GM12874 (cell line): ENCODE results near the gene CXCL12.

ENCODE experiments used
- TF ChIP-seq, protein P1 (sequence below): IDR thresholded peaks from 2 replicates; pipeline ENCODE4 v1.5.1; 2011; ENCODE audit warnings: low read depth, mild to moderate bottlenecking, control low read depth, low read length, moderate library complexity; ENCODE audit not compliant: insufficient read depth

The CXCL12 gene

GRCh38 chr10:44385026-44385695 lies at the start of gene CXCL12:
Gene CXCL12 (minus strand): TSS chr10:44385097. CDS start chr10:44385005, 92 bp downstream.
- TF ChIP-seq, protein P1, sequence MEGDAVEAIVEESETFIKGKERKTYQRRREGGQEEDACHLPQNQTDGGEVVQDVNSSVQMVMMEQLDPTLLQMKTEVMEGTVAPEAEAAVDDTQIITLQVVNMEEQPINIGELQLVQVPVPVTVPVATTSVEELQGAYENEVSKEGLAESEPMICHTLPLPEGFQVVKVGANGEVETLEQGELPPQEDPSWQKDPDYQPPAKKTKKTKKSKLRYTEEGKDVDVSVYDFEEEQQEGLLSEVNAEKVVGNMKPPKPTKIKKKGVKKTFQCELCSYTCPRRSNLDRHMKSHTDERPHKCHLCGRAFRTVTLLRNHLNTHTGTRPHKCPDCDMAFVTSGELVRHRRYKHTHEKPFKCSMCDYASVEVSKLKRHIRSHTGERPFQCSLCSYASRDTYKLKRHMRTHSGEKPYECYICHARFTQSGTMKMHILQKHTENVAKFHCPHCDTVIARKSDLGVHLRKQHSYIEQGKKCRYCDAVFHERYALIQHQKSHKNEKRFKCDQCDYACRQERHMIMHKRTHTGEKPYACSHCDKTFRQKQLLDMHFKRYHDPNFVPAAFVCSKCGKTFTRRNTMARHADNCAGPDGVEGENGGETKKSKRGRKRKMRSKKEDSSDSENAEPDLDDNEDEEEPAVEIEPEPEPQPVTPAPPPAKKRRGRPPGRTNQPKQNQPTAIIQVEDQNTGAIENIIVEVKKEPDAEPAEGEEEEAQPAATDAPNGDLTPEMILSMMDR = no peak

DNA sequence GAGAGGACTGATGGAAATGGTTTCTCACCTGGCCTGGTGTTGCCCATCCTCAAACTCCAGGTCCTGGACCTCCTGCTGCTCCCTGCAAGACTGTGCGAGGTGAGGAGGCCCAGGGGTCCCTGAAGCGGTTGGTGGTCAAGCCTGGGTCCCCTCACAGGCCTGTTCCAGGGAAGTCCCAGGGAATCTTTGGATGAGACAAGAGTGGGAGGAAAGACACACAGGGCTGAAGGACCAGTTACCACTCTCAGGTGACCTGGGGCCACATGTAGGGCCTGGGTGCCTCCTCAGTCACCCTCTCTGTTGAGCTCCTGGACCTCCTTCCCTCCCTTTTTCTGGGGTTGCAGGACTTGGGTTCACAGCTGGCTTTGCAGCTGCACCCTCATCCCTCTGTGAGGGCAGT lies 42.6 kb upstream of the CXCL12 start:
- TF ChIP-seq, protein P1 = no peak

DNA sequence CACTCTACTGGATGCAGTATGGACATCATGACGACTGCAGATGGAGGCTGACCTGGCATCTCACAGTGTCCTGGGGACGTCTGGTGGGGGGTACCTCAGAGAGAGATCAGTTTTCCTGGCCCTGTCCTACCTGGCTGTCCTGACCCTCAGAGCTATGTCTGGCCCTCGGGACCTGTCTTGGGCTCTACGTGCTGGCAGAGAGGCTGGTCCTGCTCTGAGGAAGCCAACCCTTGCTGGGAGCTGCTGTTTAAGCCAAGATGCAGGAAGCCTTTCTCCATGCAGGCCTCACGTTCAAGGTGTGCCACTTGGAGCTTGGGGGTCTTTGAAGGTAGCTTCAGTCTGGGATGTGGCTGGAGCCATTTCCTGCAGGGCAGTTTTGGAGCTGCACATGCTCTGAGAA lies 42.1 kb upstream of the CXCL12 start:
- TF ChIP-seq, protein P1 = no peak

DNA sequence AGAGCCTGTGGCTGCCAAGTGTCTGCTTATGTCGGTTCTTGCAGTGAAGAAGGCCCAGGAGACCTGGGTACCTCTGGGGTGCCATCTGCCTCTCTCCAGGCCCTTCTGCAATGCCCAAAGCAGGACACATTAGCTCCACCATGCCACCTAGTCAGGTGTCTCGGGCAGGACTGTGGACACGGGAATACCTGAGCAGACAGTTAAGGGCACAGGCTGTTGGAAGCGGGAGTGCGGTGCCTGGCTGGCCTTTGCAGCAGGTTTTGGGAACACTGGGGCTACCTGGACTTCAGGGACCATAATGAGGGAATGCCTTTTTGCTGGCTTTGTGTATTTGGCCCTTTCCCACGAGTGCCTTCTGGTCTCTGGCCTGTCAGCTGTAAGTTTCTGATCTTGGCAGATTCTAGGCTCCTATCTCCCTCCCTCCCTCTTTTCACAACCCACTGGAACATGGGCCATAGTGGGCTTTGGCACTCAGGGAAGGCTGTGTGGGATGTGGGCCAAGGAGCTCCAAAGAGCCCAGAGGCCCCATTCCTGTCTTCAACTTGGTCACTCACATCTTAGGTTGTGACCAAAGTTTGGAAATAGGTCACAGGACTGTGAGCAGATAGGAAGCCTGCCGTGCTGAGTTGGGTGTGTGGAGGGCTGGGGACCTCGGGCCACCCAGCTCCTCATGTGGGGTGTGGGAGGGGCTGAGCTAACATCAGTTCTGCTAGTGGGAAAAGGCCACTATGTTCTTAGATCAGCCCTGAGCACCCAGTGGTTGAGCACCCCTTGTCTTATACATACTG lies 41.5 kb upstream of the CXCL12 start:
- TF ChIP-seq, protein P1 = no peak

GRCh38 chr10:44425466-44425865 lies 40.6 kb upstream of the CXCL12 start:
- TF ChIP-seq, protein P1 = no peak

DNA sequence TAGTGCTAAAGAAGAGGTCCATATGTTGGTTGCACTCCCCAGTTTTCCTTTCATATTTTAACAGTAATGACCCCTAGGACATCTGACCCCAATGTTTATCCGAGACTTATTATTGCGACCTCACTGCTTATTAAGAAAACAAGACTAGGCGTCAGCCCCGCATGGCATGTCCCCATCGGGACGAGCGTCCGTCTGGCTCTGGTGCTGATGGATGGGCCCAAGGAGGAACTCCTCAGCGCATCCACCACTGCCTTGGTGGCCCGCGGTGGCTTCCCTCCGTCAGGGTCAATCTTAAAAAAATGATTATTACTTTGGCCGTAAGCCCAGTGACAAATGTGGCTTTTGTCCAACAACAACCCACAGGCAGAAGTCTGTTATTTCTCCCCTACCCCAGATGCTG lies 40.1 kb upstream of the CXCL12 start:
- TF ChIP-seq, protein P1 = no peak

GRCh38 chr10:44424298-44424697 lies 39.4 kb upstream of the CXCL12 start:
- TF ChIP-seq, protein P1 = no peak
